K562 (cell line): Measurements from ENCODE around the gene TBCC. TPM values are rescaled to one million over a fixed set of nuclear protein-coding genes. Genes with fewer than 3 reads are reported as not detected.

Experiments
- ATF6 ChIP-seq: sonication (generic); formaldehyde crosslinking; IDR thresholded peaks from 2 replicates; pipeline ENCODE4 v1.4.0; 2020; ENCODE audit warnings: mild to moderate bottlenecking, missing genetic modification reagents
- CBFB ChIP-seq: sonication (generic); formaldehyde crosslinking; IDR thresholded peaks from 2 replicates; pipeline ENCODE4 v1.4.0; 2020; ENCODE audit warnings: mild to moderate bottlenecking, missing genetic modification reagents
- CHD2 ChIP-seq: IDR thresholded peaks from 2 replicates; pipeline ENCODE4 v1.6.1; 2011; ENCODE audit warnings: low read depth, low read length
- CTBP1 ChIP-seq: fragments of 450-650 bp; IDR thresholded peaks from 2 replicates; pipeline ENCODE4 v1.6.1; 2016; ENCODE audit warnings: borderline replicate concordance
- E2F1 ChIP-seq: sonication (generic); formaldehyde crosslinking; IDR thresholded peaks from 2 replicates; pipeline ENCODE4 v1.8.1; 2023; ENCODE audit warnings: mild to moderate bottlenecking, missing genetic modification reagents, moderate library complexity
- ELF1 ChIP-seq: fragments of 200-800 bp; sonication (Bioruptor generic); IDR thresholded peaks from 2 replicates; pipeline ENCODE4 v1.6.1; 2016; ENCODE audit warnings: missing genetic modification characterization, missing compliant biosample characterization
- ELF2 ChIP-seq: fragments of 250-450 bp; sonication (Bioruptor Pico); IDR thresholded peaks from 2 replicates; pipeline ENCODE4 v1.5.0; 2021; ENCODE audit warnings: mild to moderate bottlenecking
- KLF16 ChIP-seq: IDR thresholded peaks from 2 replicates; pipeline ENCODE4 v1.6.1; 2016; ENCODE audit warnings: antibody characterized with exemption
- MIER1 ChIP-seq: fragments of 450-650 bp; IDR thresholded peaks from 2 replicates; pipeline ENCODE4 v1.6.1; 2016; ENCODE audit warnings: antibody characterized with exemption, mild to moderate bottlenecking, low read depth
- POLR2H ChIP-seq: IDR thresholded peaks from 2 replicates; pipeline ENCODE4 v1.6.1; 2016; ENCODE audit warnings: missing genetic modification characterization, low read depth, mild to moderate bottlenecking, control low read depth, missing compliant biosample characterization, moderate library complexity
- RBFOX2 ChIP-seq: fragments of 200-400 bp; formaldehyde crosslinking; IDR thresholded peaks from 2 replicates; pipeline ENCODE4 v1.6.1; 2017; ENCODE audit warnings: low read depth, mild to moderate bottlenecking, low read length, moderate library complexity
- RNF2 ChIP-seq: sonication (generic); IDR thresholded peaks from 2 replicates; pipeline ENCODE4 v1.6.1; 2016
- SIN3A ChIP-seq, 2 experiments: fragments of 150-350 bp in 1 of 2; IDR thresholded peaks; 2 replicates each; pipeline ENCODE4 v1.6.1; 2011 to 2016; ENCODE audit warnings: borderline replicate concordance in 2 of 2, low read depth in 2 of 2, low read length in 2 of 2, mild to moderate bottlenecking in 2 of 2, moderate library complexity in 2 of 2; ENCODE audit not compliant: control insufficient read depth in 1 of 2
- SMAD2 ChIP-seq: fragments of 150-350 bp; IDR thresholded peaks from 2 replicates; pipeline ENCODE4 v1.6.1; 2014; ENCODE audit warnings: low read depth, mild to moderate bottlenecking, low read length
- SMAD3 ChIP-seq: fragments of 450-650 bp; formaldehyde crosslinking; conservative IDR thresholded peaks from 2 replicates; pipeline ENCODE4 v1.4.0; 2020; ENCODE audit warnings: mild to moderate bottlenecking
- SMC3 ChIP-seq: conservative IDR thresholded peaks from 2 replicates; pipeline ENCODE4 v1.6.1; 2011; ENCODE audit warnings: low read depth, low read length, improper control_type of control experiment; ENCODE audit not compliant: insufficient read depth
- SRSF9 ChIP-seq: fragments of 200-400 bp; formaldehyde crosslinking; IDR thresholded peaks from 2 replicates; pipeline ENCODE4 v1.6.1; 2017; ENCODE audit warnings: low read depth, low read length, borderline replicate concordance
- ZBTB12 ChIP-seq: fragments of 250-450 bp; sonication (Bioruptor Pico); IDR thresholded peaks from 2 replicates; pipeline ENCODE4 v1.4.0; 2020
- ZNF280B ChIP-seq: fragments of 250-450 bp; sonication (Bioruptor Pico); IDR thresholded peaks from 2 replicates; pipeline ENCODE4 v1.5.1; 2021; ENCODE audit warnings: mild to moderate bottlenecking
- ZNF717 ChIP-seq: fragments of 250-450 bp; sonication (Bioruptor Pico); IDR thresholded peaks from 2 replicates; pipeline ENCODE4 v1.5.0; 2021
- ZNF76 ChIP-seq: fragments of 250-450 bp; sonication (Bioruptor Pico); IDR thresholded peaks from 2 replicates; pipeline ENCODE4 v1.4.0; 2020; ENCODE audit warnings: mild to moderate bottlenecking, moderate library complexity, borderline replicate concordance
- polyA plus RNA-seq, 8 experiments: library from polyadenylated mRNA; depleted of rRNA in 4 of 8; stranded (reverse) in 5 of 8; unstranded in 3 of 8; fragments of >200 nt; fragmentation: Nextera tagmentation in 2 of 8; fragmentation: Illumina TruSeq in 1 of 8; extraction: Ambion mirVana in 2 of 8; extraction: Trizol in 1 of 8; gene quantifications; 2 replicates each; pipeline versions ENCODE4 v1.2.1 to v1.2.3, GENCODE V29; 2011 to 2014; ENCODE audit warnings: inconsistent platforms in 1 of 8, missing spikeins in 1 of 8
- total RNA-seq, 7 experiments: library from RNA; depleted of rRNA in 6 of 7; stranded (reverse); fragments of >200 nt in 6 of 7; fragmentation: Illumina TruSeq in 2 of 7; extraction: Trizol in 2 of 7; gene quantifications; 2 replicates each; pipeline versions ENCODE4 v1.2.1 to v1.2.3, GENCODE V29; 2011 to 2021; ENCODE audit warnings: low replicate concordance in 1 of 7

The TBCC gene
- total and polyA plus RNA-seq, 9 of the 15 experiments (the other 6 are each of a cell fraction or from before 2014, with no cell fraction given): 2.8 to 34.1 (median 23.3) TPM

- TF ChIP-seq POLR2H (tag) (no peak; the same call in 1 of the 2 replicates), SMAD3 (CRISPR knock-in tag) (peak; percentile 80; the same call in 1 of the 2 replicates), SIN3A (IDR thresholded peaks at IDR 0.05; ENCODE audit: borderline replicate concordance in 2 of 2, control insufficient read depth in 1 of 2, low read depth in 2 of 2, low read length in 2 of 2) (peak in 1 of 2 experiments; percentile 70; a peak in 1 of 4 replicates), RBFOX2 (peak; percentile 95), ZBTB12 (CRISPR knock-in tag) (no peak), ZNF280B (CRISPR knock-in tag) (peak; percentile 30; the same call in 1 of the 2 replicates), CTBP1 (peak; percentile 72), ELF2 (CRISPR knock-in tag) (peak; percentile 72), ATF6 (CRISPR knock-in tag) (peak; percentile 77), CBFB (peak; percentile 73), ELF1 (tag) (0 out of 2 replicates have a peak, but pooled peaks have one; percentile 5), SMAD2 (no peak), ZNF717 (CRISPR knock-in tag) (no peak), KLF16 (no peak), CHD2 (peak; percentile 48), MIER1 (no peak), ZNF76 (CRISPR knock-in tag) (no peak), RNF2 (peak; percentile 65; the same call in 1 of the 2 replicates), E2F1 (CRISPR knock-in tag) (peak; percentile 89), SRSF9 (no peak), SMC3 (no peak)
These were observed 37.4 kb upstream of the TBCC start (continued) for GRCh38 chr6:42783177-42783875.
